HEK293 (cell line): ENCODE results near the gene CPXM2.

Source experiments
- CTCF ChIA-PET: fragments of 350-600 bp; formaldehyde crosslinking; extraction: SDS; loops from one replicate; lab custom pipeline; 2021; ENCODE audit warnings: antibody characterized with exemption; lab: Yijun Ruan, JAX
- POLR2A ChIA-PET: fragments of 300-600 bp; formaldehyde crosslinking; extraction: SDS; loops from one replicate; lab custom pipeline; 2020; ENCODE audit warnings: antibody characterized with exemption, inconsistent platforms; lab: Yijun Ruan, JAX
- H3K27ac ChIP-seq: fragments of 200-500 bp; sonication (Bioruptor generic); 2 replicates; pipeline ENCODE4 v1.5.1; 2014; ENCODE audit warnings: low read depth, low read length, control low read depth, inconsistent platforms; ENCODE audit errors: extremely low read depth
- H3K36me3 ChIP-seq, 2 experiments: fragments of 200-500 bp in 1 of 2; sonication (Bioruptor generic) in 1 of 2; 1 replicate in 1 of 2; 2 replicates in 1 of 2; pipeline ENCODE4 v1.5.1; 2014 to 2017; ENCODE audit warnings: inconsistent platforms in 2 of 2, low read length in 2 of 2; ENCODE audit not compliant: control insufficient read depth in 2 of 2, insufficient read depth in 1 of 2
- H3K4me1 ChIP-seq: fragments of 200-500 bp; sonication (Bioruptor generic); 2 replicates; pipeline ENCODE4 v1.5.1; 2014; ENCODE audit warnings: mild to moderate bottlenecking, low read length, inconsistent platforms; ENCODE audit not compliant: control insufficient read depth, insufficient read depth
- H3K4me3 ChIP-seq: 2 replicates; pipeline ENCODE4 v1.5.1; 2011; ENCODE audit warnings: low read depth, mild to moderate bottlenecking, control low read depth, low read length, moderate library complexity
- H3K9me3 ChIP-seq: fragments of 200-500 bp; sonication (Bioruptor generic); 2 replicates; pipeline ENCODE4 v1.5.1; 2014; ENCODE audit warnings: low read depth, low read length, inconsistent platforms; ENCODE audit not compliant: control insufficient read depth, insufficient read depth
- ZNF223 ChIP-seq: fragments of 450-650 bp; formaldehyde crosslinking; IDR thresholded peaks from 2 replicates; pipeline ENCODE4 v1.5.1; 2016; ENCODE audit warnings: missing biosample characterization, missing genetic modification characterization
- ZNF521 ChIP-seq: fragments of 450-650 bp; formaldehyde crosslinking; IDR thresholded peaks from 2 replicates; pipeline ENCODE4 v1.5.1; 2017; ENCODE audit warnings: missing biosample characterization, mild to moderate bottlenecking, missing genetic modification characterization
- ZNF571 ChIP-seq: fragments of 450-650 bp; formaldehyde crosslinking; IDR thresholded peaks from 2 replicates; pipeline ENCODE4 v1.5.0; 2017; ENCODE audit warnings: missing biosample characterization, missing genetic modification characterization
- ZNF677 ChIP-seq: fragments of 450-650 bp; IDR thresholded peaks from 2 replicates; pipeline ENCODE4 v1.5.0; 2018; ENCODE audit warnings: missing biosample characterization, mild to moderate bottlenecking, missing genetic modification characterization, moderate library complexity
- TF ChIP-seq, protein P1 (sequence below): fragments of 450-650 bp; formaldehyde crosslinking; IDR thresholded peaks from 2 replicates; pipeline ENCODE4 v1.5.1; 2016; ENCODE audit warnings: missing biosample characterization, missing genetic modification characterization, borderline replicate concordance
- TF ChIP-seq, protein P2 (sequence below): fragments of 450-650 bp; formaldehyde crosslinking; IDR thresholded peaks from 2 replicates; pipeline ENCODE4 v1.5.1; 2016; ENCODE audit warnings: missing biosample characterization, missing genetic modification characterization
- TF ChIP-seq, protein P3 (sequence below): fragments of 450-650 bp; formaldehyde crosslinking; IDR thresholded peaks from 2 replicates; pipeline ENCODE4 v1.5.1; 2017; ENCODE audit warnings: missing biosample characterization, missing genetic modification characterization
- TF ChIP-seq, protein P4 (sequence below): fragments of 450-650 bp; formaldehyde crosslinking; IDR thresholded peaks from 2 replicates; pipeline ENCODE4 v1.5.1; 2016; ENCODE audit warnings: missing biosample characterization, missing genetic modification characterization
- TF ChIP-seq, protein P5 (sequence below): fragments of 450-650 bp; formaldehyde crosslinking; IDR thresholded peaks from 2 replicates; pipeline ENCODE4 v1.5.1; 2017; ENCODE audit warnings: missing biosample characterization, missing genetic modification characterization

CPXM2 gene

DNA sequence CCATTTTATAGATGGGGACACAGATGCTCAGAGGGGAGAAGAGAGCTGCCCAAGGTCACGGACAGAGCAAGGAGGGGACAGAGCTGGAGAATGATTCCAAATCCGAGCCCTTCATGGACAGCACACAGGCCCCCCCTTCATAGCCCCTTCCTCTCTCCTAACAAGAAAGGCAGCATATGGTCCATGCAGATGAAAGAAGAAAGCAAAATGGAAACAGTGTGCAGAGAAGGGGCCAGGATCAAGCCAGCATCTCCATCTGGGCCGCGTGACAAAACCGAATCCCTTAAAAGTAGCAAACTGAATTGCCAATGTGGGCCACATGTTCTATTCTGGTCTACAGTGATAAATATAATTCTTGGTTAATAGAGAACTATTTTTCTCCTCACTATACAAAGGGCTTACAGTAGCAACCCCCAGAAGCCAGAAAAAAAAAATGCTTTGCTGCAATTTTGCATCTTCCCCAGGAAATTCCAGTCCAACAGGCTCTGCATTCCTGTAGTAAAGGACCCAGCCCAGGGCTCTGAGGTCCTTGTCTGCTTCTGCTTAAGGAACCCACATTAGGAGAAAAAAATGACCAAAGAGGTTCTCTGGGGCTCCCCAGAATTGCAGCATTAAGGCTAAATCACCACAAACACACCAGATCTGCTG is 7.8 kb downstream of the CPXM2 start (continued):
- TF ChIP-seq, protein P1, sequence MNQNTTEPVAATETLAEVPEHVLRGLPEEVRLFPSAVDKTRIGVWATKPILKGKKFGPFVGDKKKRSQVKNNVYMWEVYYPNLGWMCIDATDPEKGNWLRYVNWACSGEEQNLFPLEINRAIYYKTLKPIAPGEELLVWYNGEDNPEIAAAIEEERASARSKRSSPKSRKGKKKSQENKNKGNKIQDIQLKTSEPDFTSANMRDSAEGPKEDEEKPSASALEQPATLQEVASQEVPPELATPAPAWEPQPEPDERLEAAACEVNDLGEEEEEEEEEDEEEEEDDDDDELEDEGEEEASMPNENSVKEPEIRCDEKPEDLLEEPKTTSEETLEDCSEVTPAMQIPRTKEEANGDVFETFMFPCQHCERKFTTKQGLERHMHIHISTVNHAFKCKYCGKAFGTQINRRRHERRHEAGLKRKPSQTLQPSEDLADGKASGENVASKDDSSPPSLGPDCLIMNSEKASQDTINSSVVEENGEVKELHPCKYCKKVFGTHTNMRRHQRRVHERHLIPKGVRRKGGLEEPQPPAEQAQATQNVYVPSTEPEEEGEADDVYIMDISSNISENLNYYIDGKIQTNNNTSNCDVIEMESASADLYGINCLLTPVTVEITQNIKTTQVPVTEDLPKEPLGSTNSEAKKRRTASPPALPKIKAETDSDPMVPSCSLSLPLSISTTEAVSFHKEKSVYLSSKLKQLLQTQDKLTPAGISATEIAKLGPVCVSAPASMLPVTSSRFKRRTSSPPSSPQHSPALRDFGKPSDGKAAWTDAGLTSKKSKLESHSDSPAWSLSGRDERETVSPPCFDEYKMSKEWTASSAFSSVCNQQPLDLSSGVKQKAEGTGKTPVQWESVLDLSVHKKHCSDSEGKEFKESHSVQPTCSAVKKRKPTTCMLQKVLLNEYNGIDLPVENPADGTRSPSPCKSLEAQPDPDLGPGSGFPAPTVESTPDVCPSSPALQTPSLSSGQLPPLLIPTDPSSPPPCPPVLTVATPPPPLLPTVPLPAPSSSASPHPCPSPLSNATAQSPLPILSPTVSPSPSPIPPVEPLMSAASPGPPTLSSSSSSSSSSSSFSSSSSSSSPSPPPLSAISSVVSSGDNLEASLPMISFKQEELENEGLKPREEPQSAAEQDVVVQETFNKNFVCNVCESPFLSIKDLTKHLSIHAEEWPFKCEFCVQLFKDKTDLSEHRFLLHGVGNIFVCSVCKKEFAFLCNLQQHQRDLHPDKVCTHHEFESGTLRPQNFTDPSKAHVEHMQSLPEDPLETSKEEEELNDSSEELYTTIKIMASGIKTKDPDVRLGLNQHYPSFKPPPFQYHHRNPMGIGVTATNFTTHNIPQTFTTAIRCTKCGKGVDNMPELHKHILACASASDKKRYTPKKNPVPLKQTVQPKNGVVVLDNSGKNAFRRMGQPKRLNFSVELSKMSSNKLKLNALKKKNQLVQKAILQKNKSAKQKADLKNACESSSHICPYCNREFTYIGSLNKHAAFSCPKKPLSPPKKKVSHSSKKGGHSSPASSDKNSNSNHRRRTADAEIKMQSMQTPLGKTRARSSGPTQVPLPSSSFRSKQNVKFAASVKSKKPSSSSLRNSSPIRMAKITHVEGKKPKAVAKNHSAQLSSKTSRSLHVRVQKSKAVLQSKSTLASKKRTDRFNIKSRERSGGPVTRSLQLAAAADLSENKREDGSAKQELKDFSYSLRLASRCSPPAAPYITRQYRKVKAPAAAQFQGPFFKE (tag by site-specific recombination), result no peak
- TF ChIP-seq ZNF521 (tag by site-specific recombination) (no peak), ZNF677 (tag by site-specific recombination) (no peak)
- TF ChIP-seq, protein P2, sequence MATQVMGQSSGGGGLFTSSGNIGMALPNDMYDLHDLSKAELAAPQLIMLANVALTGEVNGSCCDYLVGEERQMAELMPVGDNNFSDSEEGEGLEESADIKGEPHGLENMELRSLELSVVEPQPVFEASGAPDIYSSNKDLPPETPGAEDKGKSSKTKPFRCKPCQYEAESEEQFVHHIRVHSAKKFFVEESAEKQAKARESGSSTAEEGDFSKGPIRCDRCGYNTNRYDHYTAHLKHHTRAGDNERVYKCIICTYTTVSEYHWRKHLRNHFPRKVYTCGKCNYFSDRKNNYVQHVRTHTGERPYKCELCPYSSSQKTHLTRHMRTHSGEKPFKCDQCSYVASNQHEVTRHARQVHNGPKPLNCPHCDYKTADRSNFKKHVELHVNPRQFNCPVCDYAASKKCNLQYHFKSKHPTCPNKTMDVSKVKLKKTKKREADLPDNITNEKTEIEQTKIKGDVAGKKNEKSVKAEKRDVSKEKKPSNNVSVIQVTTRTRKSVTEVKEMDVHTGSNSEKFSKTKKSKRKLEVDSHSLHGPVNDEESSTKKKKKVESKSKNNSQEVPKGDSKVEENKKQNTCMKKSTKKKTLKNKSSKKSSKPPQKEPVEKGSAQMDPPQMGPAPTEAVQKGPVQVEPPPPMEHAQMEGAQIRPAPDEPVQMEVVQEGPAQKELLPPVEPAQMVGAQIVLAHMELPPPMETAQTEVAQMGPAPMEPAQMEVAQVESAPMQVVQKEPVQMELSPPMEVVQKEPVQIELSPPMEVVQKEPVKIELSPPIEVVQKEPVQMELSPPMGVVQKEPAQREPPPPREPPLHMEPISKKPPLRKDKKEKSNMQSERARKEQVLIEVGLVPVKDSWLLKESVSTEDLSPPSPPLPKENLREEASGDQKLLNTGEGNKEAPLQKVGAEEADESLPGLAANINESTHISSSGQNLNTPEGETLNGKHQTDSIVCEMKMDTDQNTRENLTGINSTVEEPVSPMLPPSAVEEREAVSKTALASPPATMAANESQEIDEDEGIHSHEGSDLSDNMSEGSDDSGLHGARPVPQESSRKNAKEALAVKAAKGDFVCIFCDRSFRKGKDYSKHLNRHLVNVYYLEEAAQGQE (tag by site-specific recombination), result no peak

DNA sequence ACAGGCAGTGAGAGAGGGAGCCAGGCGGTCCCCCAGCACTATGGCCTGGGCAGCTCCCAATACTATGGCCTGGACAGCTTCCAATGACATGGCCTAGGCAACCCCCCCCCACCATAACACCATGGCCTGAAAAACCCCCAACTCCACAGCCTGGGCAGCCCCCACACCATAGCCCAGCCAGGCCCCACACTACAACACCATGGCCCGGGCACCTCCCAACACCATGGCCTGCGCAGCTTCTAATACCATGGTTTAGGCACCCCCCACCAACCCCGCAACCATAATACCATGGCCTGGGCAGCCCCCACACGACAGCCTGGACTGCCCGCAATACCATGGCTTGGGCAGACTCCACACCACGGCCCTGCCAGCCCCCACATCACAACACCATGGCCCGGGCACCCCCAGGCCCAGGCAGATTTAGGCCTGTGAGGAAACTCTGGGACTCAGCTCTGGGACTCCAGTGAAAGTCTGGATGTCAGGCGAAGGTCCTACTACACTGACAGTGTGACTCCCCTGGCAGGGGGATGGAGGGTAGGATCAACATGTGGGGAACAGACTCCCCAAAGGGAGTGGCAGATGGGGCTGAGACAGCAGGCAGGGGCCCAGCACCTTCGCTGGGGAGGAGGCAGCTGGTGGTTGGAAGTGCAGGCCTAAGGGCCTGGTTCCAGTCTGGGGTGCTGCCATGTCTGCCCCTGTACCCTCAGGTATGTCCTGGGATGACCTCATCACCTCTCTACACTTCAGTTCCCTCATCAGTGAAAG is 8.7 kb downstream of the CPXM2 start:
- Histone ChIP-seq H3K27ac (no peak overlapping the region), H3K9me3 (no peaks in the 10 kb centered on the region), H3K4me3 (no peak overlapping the region), H3K4me1 (no peaks in the 10 kb centered on the region), H3K36me3 (no peaks in the 10 kb centered on the region)
- ChIA-PET POLR2A (no interaction called here), CTCF (no interaction called here)
- TF ChIP-seq, protein P3, sequence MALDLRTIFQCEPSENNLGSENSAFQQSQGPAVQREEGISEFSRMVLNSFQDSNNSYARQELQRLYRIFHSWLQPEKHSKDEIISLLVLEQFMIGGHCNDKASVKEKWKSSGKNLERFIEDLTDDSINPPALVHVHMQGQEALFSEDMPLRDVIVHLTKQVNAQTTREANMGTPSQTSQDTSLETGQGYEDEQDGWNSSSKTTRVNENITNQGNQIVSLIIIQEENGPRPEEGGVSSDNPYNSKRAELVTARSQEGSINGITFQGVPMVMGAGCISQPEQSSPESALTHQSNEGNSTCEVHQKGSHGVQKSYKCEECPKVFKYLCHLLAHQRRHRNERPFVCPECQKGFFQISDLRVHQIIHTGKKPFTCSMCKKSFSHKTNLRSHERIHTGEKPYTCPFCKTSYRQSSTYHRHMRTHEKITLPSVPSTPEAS (tag by site-specific recombination), result no peak
- no peak for TF ChIP-seq ZNF571 (tag by site-specific recombination)
- TF ChIP-seq, protein P4, sequence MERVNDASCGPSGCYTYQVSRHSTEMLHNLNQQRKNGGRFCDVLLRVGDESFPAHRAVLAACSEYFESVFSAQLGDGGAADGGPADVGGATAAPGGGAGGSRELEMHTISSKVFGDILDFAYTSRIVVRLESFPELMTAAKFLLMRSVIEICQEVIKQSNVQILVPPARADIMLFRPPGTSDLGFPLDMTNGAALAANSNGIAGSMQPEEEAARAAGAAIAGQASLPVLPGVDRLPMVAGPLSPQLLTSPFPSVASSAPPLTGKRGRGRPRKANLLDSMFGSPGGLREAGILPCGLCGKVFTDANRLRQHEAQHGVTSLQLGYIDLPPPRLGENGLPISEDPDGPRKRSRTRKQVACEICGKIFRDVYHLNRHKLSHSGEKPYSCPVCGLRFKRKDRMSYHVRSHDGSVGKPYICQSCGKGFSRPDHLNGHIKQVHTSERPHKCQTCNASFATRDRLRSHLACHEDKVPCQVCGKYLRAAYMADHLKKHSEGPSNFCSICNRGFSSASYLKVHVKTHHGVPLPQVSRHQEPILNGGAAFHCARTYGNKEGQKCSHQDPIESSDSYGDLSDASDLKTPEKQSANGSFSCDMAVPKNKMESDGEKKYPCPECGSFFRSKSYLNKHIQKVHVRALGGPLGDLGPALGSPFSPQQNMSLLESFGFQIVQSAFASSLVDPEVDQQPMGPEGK (tag by site-specific recombination), result no peak
- TF ChIP-seq, protein P5, sequence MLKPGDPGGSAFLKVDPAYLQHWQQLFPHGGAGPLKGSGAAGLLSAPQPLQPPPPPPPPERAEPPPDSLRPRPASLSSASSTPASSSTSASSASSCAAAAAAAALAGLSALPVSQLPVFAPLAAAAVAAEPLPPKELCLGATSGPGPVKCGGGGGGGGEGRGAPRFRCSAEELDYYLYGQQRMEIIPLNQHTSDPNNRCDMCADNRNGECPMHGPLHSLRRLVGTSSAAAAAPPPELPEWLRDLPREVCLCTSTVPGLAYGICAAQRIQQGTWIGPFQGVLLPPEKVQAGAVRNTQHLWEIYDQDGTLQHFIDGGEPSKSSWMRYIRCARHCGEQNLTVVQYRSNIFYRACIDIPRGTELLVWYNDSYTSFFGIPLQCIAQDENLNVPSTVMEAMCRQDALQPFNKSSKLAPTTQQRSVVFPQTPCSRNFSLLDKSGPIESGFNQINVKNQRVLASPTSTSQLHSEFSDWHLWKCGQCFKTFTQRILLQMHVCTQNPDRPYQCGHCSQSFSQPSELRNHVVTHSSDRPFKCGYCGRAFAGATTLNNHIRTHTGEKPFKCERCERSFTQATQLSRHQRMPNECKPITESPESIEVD (tag by site-specific recombination), result no peak
- no peak for TF ChIP-seq ZNF223 (tag by site-specific recombination)
